HepG2 (cell line): ENCODE data around the gene WNT7B. TPM values are rescaled to one million over a fixed set of nuclear protein-coding genes. Genes with fewer than 3 reads are reported as not detected.

Source experiments
- ATAC-seq: fragments of 200-7000 bp; cut with Tn5 transposase; 3 replicates; pipeline ENCODE4 v1.9.1; 2020; ENCODE audit warnings: mild to moderate bottlenecking, moderate library complexity
- BruUV-seq: library from RNA; stranded (reverse); fragments of 400-500 nt; replicated peaks from 2 replicates; lab custom pipeline; 2021; lab: Mats Ljungman, UMichigan
- CTCF ChIA-PET: fragments of 300-600 bp; formaldehyde crosslinking; extraction: SDS; loops from one replicate; lab custom pipeline; 2021; ENCODE audit warnings: low total read pairs, inconsistent platforms, low intra/inter-chr PET ratio; lab: Yijun Ruan, JAX
- POLR2A ChIA-PET: fragments of 350-600 bp; sonication (Branson Sonifier 250); formaldehyde crosslinking; loops from one replicate; lab custom pipeline; 2020; ENCODE audit warnings: antibody characterized with exemption, inconsistent platforms; lab: Yijun Ruan, JAX
- DNase-seq: peaks from one replicate; pipeline ENCODE4 v3.0.0-alpha.2; 2015; ENCODE audit warnings: low spot score
- FAIRE-seq: peaks from 3 replicates; lab custom pipeline; 2011; peaks lifted over from hg19 to GRCh38; lab: Jason Lieb, UNC
- H2AFZ ChIP-seq: one replicate; pipeline ENCODE4 v1.6.1; 2011; ENCODE audit warnings: low read length, inconsistent platforms
- H3K27ac ChIP-seq: fragments of 300-600 bp; 3 replicates; pipeline ENCODE4 v1.8.0; 2011; ENCODE audit warnings: mixed run types, mild to moderate bottlenecking, mixed read lengths, low read length, inconsistent platforms; ENCODE audit not compliant: insufficient read depth; ENCODE audit errors: extremely low read length
- H3K27me3 ChIP-seq, 2 experiments: fragments of 200-600 bp in 1 of 2; 2 replicates in 1 of 2; 3 replicates in 1 of 2; pipeline versions ENCODE4 v1.6.0 to v1.8.0; 2011; ENCODE audit warnings: low read length in 2 of 2, mild to moderate bottlenecking in 2 of 2, moderate library complexity in 2 of 2, inconsistent platforms in 1 of 2; ENCODE audit not compliant: insufficient read depth in 2 of 2, control insufficient read depth in 1 of 2
- H3K36me3 ChIP-seq, 2 experiments: fragments of 200-600 bp in 1 of 2; replicated peaks in 1 of 2; 2 replicates in 1 of 2; 3 replicates in 1 of 2; pipeline versions ENCODE4 v1.5.1 to v1.8.0; 2011; ENCODE audit warnings: low read length in 2 of 2, inconsistent platforms in 1 of 2; ENCODE audit not compliant: insufficient read depth in 2 of 2, control insufficient read depth in 1 of 2
- H3K4me1 ChIP-seq: 2 replicates; pipeline ENCODE4 v1.5.1; 2012; ENCODE audit warnings: low read length, inconsistent platforms; ENCODE audit not compliant: insufficient read depth
- H3K4me2 ChIP-seq: 2 replicates; pipeline ENCODE4 v1.6.0; 2011; ENCODE audit warnings: low read depth, low read length, inconsistent platforms
- H3K4me3 ChIP-seq, 3 experiments: fragments of 200-600 bp in 1 of 3; sonication (generic), shearing (Covaris generic) in 1 of 3; replicated peaks in 1 of 3; 2 replicates each; pipeline ENCODE4 v1.5.1; 2011 to 2016; ENCODE audit warnings: low read length in 3 of 3, inconsistent platforms in 2 of 3, low read depth in 2 of 3, mild to moderate bottlenecking in 2 of 3, control low read depth in 1 of 3, mixed read lengths in 1 of 3; ENCODE audit not compliant: insufficient read depth in 1 of 3
- H3K79me2 ChIP-seq: one replicate; pipeline ENCODE4 v1.6.1; 2011; ENCODE audit warnings: low read length, inconsistent platforms; ENCODE audit not compliant: insufficient read depth
- H3K9ac ChIP-seq: 2 replicates; pipeline ENCODE4 v1.6.0; 2011; ENCODE audit warnings: mild to moderate bottlenecking, low read depth, low read length, inconsistent platforms; ENCODE audit not compliant: insufficient read depth
- H3K9me3 ChIP-seq: 2 replicates; pipeline ENCODE4 v1.5.1; 2012; ENCODE audit warnings: mild to moderate bottlenecking, low read length
- H4K20me1 ChIP-seq: 2 replicates; pipeline ENCODE4 v1.6.0; 2011; ENCODE audit warnings: inconsistent platforms, mild to moderate bottlenecking, low read length, moderate library complexity; ENCODE audit not compliant: insufficient read depth
- MED1 ChIP-seq: sonication (generic); formaldehyde crosslinking; IDR thresholded peaks from 2 replicates; pipeline ENCODE4 v1.4.0; 2020; ENCODE audit warnings: missing genetic modification reagents
- MXD4 ChIP-seq: IDR thresholded peaks from 2 replicates; pipeline ENCODE4 v1.6.1; 2016; ENCODE audit warnings: mild to moderate bottlenecking, missing biosample characterization, missing genetic modification reagents
- NR1H2 ChIP-seq: sonication (generic); formaldehyde crosslinking; IDR thresholded peaks from 2 replicates; pipeline ENCODE4 v1.8.1; 2022; ENCODE audit warnings: low read depth, missing genetic modification reagents, borderline replicate concordance
- PTBP1 ChIP-seq: fragments of 200-400 bp; formaldehyde crosslinking; IDR thresholded peaks from 2 replicates; pipeline ENCODE4 v1.6.1; 2018; ENCODE audit warnings: low read length, low read depth; ENCODE audit not compliant: poor library complexity, severe bottlenecking
- SCMH1 ChIP-seq: sonication (generic); formaldehyde crosslinking; IDR thresholded peaks from 2 replicates; pipeline ENCODE4 v1.9.0; 2021; ENCODE audit warnings: missing genetic modification reagents, mild to moderate bottlenecking, borderline replicate concordance
- SRSF4 ChIP-seq: fragments of 200-400 bp; formaldehyde crosslinking; IDR thresholded peaks from one replicate; pipeline ENCODE4 v1.6.1; 2018; ENCODE audit warnings: mild to moderate bottlenecking, low read depth, low read length, moderate library complexity; ENCODE audit not compliant: poor library complexity, severe bottlenecking
- XBP1 ChIP-seq: sonication (generic); formaldehyde crosslinking; IDR thresholded peaks from 2 replicates; pipeline ENCODE4 v1.5.0; 2020; ENCODE audit warnings: missing genetic modification reagents
- ZNF460 ChIP-seq: sonication (generic); formaldehyde crosslinking; IDR thresholded peaks from 2 replicates; pipeline ENCODE4 v1.5.1; 2020; ENCODE audit warnings: missing genetic modification reagents, mild to moderate bottlenecking, borderline replicate concordance
- ZNF468 ChIP-seq: sonication (generic); formaldehyde crosslinking; IDR thresholded peaks from 2 replicates; pipeline ENCODE4 v1.8.0; 2022; ENCODE audit warnings: mild to moderate bottlenecking, moderate library complexity, missing genetic modification reagents
- ZNF496 ChIP-seq: sonication (generic); formaldehyde crosslinking; IDR thresholded peaks from 2 replicates; pipeline ENCODE4 v1.8.1; 2023; ENCODE audit warnings: mild to moderate bottlenecking, moderate library complexity, missing genetic modification reagents; ENCODE audit not compliant: insufficient replicate concordance
- ZNF616 ChIP-seq: sonication (generic); formaldehyde crosslinking; IDR thresholded peaks from 2 replicates; pipeline ENCODE4 v1.5.0; 2020; ENCODE audit warnings: low read depth, mild to moderate bottlenecking, missing genetic modification reagents
- ZNF703 ChIP-seq: sonication (generic); formaldehyde crosslinking; IDR thresholded peaks from 2 replicates; pipeline ENCODE4 v1.5.1; 2020; ENCODE audit warnings: missing genetic modification reagents, mild to moderate bottlenecking, moderate library complexity, borderline replicate concordance
- ZNF780A ChIP-seq: sonication (generic); formaldehyde crosslinking; IDR thresholded peaks from 2 replicates; pipeline ENCODE4 v1.8.0; 2022; ENCODE audit warnings: mild to moderate bottlenecking, missing genetic modification reagents, moderate library complexity
- ZSCAN25 ChIP-seq: sonication (generic); formaldehyde crosslinking; IDR thresholded peaks from 2 replicates; pipeline ENCODE4 v1.8.0; 2022; ENCODE audit warnings: mild to moderate bottlenecking, missing genetic modification reagents
- WGBS: methylation state at CpG from one replicate; pipeline ENCODE4 v1.1.6; 2017; ENCODE audit warnings: low lambda C conversion rate; 5-methylcytosine and 5-hydroxymethylcytosine counted together
- in situ Hi-C: cut with HindIII; loops from 2 replicates; pipeline ENCODE4 v1.10.0; 2017; ENCODE audit warnings: low pct_unique_long_range_greater_than_20kb; ENCODE audit not compliant: extremely low pct_ligation_motif_present
- intact Hi-C: fragments of 100-400 bp; cut with micrococcal nuclease; formaldehyde crosslinking; loops from one replicate; pipeline ENCODE4 v1.10.0; 2022; ENCODE audit not compliant: unreplicated experiment
- polyA plus RNA-seq, 8 experiments: library from polyadenylated mRNA; depleted of rRNA in 3 of 8; stranded (reverse) in 7 of 8; unstranded in 1 of 8; fragments of >200 nt; fragmentation: Illumina TruSeq in 4 of 8; extraction: Trizol in 4 of 8; gene quantifications; 2 replicates each; pipeline versions ENCODE4 v1.2.1 to v1.2.3, GENCODE V29; 2011 to 2016; ENCODE audit warnings: low read depth in 4 of 8, missing spikeins in 1 of 8, mixed read lengths in 1 of 8; ENCODE audit not compliant: insufficient read depth in 1 of 8
- total RNA-seq, 5 experiments: library from RNA; depleted of rRNA; stranded (reverse); fragments of >200 nt; fragmentation: Illumina TruSeq; extraction: Trizol; gene quantifications; 2 replicates each; pipeline ENCODE4 v1.2.3, GENCODE V29; 2016; ENCODE audit warnings: low read depth in 1 of 5
- TF ChIP-seq, protein P1 (sequence below): sonication (generic); formaldehyde crosslinking; IDR thresholded peaks from 2 replicates; pipeline ENCODE4 v1.5.0; 2020; ENCODE audit warnings: missing genetic modification reagents
- TF ChIP-seq, protein P2 (sequence below): sonication (generic); formaldehyde crosslinking; conservative IDR thresholded peaks from 2 replicates; pipeline ENCODE4 v1.8.0; 2022; ENCODE audit warnings: low read depth, missing genetic modification reagents
- TF ChIP-seq, protein P3 (sequence below): sonication (generic); formaldehyde crosslinking; IDR thresholded peaks from 2 replicates; pipeline ENCODE4 v1.4.0; 2020; ENCODE audit warnings: mild to moderate bottlenecking, missing genetic modification reagents

The WNT7B gene
- total and polyA plus RNA-seq, 2 of the 13 experiments (the other 11 are each of a cell fraction or from before 2014, with no cell fraction given): 0.09 TPM; not detected in 1

DNA sequence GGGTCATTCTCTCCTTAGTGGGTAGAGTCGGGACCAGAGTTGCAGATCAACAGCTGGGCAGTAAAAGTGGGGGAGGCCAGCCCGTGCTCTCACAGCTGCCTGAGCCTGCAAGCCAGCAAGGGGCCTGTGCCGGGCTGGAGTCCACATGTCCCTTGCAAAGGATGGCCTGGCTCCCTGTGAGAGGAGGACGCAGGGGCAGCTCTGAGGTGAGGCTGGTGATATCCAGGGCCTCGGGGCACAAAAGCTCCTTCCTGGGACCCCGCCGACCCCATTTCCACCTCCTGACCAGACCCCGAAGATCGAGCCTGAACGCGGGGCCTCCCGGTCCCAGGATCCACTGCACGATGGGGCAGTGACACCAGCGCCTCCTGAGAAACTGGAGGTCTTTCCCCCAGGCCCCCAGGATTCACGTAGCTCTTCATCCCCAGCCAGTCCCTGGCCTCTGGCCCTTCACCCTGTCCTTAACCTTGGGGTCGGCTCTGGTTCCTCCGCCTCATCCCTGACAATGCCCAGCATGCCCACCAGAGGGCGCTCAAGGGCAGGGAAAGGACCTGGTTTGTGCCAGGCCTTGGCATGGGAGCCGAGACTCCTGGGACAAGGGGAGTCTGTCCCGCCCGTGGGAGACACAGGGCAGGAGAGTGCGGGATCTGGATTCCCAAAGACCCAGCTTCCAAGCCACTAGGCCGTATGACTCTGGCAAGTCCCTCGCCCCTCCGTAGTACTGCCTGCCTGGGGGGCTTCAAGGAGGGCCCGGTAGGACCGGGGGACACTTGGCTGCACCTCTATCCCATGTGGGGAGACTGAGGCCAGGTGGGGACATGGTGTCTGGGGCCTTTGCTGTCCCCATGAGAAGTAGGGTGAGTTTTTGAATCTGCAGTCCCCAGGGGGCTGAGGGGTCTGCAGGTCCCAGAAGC lies 17.8 kb upstream of the WNT7B start (continued):
- no peak for TF ChIP-seq SRSF4
- TF ChIP-seq, protein P1, sequence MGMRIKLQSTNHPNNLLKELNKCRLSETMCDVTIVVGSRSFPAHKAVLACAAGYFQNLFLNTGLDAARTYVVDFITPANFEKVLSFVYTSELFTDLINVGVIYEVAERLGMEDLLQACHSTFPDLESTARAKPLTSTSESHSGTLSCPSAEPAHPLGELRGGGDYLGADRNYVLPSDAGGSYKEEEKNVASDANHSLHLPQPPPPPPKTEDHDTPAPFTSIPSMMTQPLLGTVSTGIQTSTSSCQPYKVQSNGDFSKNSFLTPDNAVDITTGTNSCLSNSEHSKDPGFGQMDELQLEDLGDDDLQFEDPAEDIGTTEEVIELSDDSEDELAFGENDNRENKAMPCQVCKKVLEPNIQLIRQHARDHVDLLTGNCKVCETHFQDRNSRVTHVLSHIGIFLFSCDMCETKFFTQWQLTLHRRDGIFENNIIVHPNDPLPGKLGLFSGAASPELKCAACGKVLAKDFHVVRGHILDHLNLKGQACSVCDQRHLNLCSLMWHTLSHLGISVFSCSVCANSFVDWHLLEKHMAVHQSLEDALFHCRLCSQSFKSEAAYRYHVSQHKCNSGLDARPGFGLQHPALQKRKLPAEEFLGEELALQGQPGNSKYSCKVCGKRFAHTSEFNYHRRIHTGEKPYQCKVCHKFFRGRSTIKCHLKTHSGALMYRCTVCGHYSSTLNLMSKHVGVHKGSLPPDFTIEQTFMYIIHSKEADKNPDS: no peak
- no peak for TF ChIP-seq SCMH1 (CRISPR knock-in tag)
- no peak for TF ChIP-seq ZNF616 (CRISPR knock-in tag)
- TF ChIP-seq, protein P2, sequence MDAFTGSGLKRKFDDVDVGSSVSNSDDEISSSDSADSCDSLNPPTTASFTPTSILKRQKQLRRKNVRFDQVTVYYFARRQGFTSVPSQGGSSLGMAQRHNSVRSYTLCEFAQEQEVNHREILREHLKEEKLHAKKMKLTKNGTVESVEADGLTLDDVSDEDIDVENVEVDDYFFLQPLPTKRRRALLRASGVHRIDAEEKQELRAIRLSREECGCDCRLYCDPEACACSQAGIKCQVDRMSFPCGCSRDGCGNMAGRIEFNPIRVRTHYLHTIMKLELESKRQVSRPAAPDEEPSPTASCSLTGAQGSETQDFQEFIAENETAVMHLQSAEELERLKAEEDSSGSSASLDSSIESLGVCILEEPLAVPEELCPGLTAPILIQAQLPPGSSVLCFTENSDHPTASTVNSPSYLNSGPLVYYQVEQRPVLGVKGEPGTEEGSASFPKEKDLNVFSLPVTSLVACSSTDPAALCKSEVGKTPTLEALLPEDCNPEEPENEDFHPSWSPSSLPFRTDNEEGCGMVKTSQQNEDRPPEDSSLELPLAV (CRISPR knock-in tag): no peak

DNA sequence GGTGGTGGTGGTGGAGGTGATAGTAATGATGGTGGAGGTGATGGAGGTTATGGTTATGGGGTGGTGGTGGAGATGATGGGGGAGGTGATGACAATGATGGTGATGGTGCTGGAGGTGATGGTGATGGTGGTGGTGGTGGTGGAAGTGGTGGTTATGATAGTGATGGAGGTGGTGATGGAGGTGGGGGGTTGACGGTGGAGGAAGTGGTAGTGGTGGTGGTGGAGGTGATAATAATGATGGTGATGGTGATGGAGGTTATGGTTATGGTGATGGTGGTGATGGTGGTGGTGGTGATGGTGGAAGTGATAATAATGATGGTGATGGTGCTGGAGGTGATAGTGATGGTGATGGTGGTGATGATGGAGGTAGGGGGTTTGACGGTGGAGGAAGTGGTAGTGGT lies 16.9 kb upstream of the WNT7B start:
- Histone ChIP-seq H3K36me3 (no peaks in the 10 kb centered on the region), H4K20me1 (no peaks in the 10 kb centered on the region), H3K9ac (no peak overlapping the region), H3K4me3 (no peak overlapping the region), H3K79me2 (no peaks in the 10 kb centered on the region), H3K27me3 (peaks cover 11 to 67% of the 10 kb centered on the region in 2 experiments), H3K4me1 (peaks cover 22% of the 10 kb centered on the region), H3K9me3 (no peaks in the 10 kb centered on the region), H3K4me2 (no peak overlapping the region), H2AFZ (no peak overlapping the region), H3K27ac (no peak overlapping the region)
- 70% methylated on average over 2 of the region's 2 CpGs for WGBS
- BruUV-seq: no TSS peak
- ChIA-PET CTCF (interaction anchor here (1.5 to 4.1 kb wide), 2 partner anchors 13 to 123 kb away, joined by 11 to 86 read pairs; no protein-coding TSS in a partner anchor), POLR2A (no interaction called here)
- ATAC-seq (no peak), FAIRE-seq (no peak), DNase-seq (no peak)
- intact Hi-C loops: loop anchor here (1.0 kb wide), 1 partner anchor 122 kb away; no protein-coding TSS in a partner anchor
- in situ Hi-C loops: no loop called here
- no peak for TF ChIP-seq ZNF468 (CRISPR knock-in tag)
- no peak for TF ChIP-seq PTBP1
- no peak for TF ChIP-seq NR1H2
- no peak for TF ChIP-seq ZNF460 (CRISPR knock-in tag)
- TF ChIP-seq MXD4: no peak
- no peak for TF ChIP-seq ZNF703 (CRISPR knock-in tag)
- TF ChIP-seq MED1 (CRISPR knock-in tag): no peak
- TF ChIP-seq ZNF496 (CRISPR knock-in tag): no peak
- TF ChIP-seq, protein P3, sequence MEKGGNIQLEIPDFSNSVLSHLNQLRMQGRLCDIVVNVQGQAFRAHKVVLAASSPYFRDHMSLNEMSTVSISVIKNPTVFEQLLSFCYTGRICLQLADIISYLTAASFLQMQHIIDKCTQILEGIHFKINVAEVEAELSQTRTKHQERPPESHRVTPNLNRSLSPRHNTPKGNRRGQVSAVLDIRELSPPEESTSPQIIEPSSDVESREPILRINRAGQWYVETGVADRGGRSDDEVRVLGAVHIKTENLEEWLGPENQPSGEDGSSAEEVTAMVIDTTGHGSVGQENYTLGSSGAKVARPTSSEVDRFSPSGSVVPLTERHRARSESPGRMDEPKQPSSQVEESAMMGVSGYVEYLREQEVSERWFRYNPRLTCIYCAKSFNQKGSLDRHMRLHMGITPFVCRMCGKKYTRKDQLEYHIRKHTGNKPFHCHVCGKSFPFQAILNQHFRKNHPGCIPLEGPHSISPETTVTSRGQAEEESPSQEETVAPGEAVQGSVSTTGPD: no peak
- no peak for TF ChIP-seq XBP1 (CRISPR knock-in tag)
- TF ChIP-seq ZSCAN25: no peak
- no peak for TF ChIP-seq ZNF780A (CRISPR knock-in tag)
